GM18909 (cell line): ENCODE results near the gene MAGIX.
"Not testable (repeated sequence)": the region's sequence is repeated elsewhere in the genome, so short reads cannot be mapped to it uniquely, and the experiment has no call there.

ENCODE experiments used
- ATAC-seq: cut with Tn5 transposase; IDR thresholded peaks from one replicate; pipeline ENCODE4 v1.9.1; 2021; ENCODE audit warnings: mild to moderate bottlenecking; ENCODE audit not compliant: unreplicated experiment, poor library complexity

MAGIX gene

DNA sequence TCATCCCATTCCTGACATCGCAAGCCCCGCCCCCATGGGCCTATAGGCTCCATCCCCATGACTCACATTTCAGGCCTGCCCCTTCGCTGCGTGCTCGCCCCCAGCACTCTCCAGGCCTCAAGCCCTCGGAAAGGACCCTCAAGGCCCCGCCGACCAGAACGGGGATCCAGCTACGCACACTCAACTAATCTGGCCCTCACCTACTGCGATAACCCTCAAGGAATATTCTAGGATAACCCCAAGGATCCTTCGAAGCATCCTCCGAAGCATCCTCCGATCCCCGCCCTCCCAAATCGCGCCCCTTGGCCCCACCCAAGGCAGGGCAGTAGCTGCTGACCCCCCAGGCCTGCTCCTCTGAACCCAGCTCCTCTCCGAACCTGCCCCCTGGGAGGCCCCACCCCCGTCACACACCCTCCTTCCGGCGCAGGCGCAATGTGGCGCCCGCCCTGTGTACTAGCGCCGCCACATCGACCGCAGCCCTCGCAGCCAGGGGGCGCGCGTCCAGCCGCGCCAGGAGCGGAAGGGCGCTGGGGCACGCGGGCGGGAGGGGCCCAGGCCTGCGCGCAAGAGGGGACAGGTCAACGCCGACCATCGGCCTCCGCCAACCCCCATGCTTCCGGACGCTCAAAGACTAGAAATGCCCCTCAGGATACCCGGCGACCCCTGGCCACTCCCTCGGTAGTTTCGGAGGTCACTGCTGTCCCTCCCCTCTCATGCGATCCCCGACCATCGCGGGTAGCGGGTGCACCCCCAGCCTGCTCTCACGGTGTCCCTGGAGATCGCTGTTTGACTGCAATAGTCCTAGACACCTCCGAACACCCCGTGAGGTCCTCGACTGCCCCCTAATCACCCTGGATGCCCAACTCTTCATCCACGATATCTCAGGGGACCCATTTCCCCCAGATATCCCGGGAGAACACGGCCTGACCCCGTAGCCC is 6.4 kb upstream of the MAGIX start:
- peak; percentile 82 for ATAC-seq

- ATAC-seq = no peak
Measured at GRCh38 chrX:49157194-49157593, 5.4 kb upstream of the MAGIX start.

DNA sequence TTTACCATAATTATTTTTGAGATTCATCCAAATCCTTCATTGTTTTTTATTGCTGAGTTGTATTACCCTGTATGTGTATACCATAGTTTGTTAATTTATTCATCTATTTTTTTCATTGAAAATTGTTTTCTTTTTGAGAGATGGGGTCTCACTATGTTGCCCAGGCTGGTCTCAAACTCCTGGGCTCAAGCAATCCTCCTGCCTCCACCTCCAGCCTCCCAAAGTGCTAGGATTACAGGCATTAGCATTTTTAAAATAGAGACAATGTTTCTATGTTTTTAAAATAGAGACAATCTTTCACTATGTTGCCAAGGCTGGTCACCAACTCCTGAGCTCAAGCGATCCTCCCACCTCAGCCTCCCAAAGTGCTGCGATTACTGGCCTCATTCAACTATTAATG is 1.6 kb upstream of the MAGIX start:
- ATAC-seq = no peak

DNA sequence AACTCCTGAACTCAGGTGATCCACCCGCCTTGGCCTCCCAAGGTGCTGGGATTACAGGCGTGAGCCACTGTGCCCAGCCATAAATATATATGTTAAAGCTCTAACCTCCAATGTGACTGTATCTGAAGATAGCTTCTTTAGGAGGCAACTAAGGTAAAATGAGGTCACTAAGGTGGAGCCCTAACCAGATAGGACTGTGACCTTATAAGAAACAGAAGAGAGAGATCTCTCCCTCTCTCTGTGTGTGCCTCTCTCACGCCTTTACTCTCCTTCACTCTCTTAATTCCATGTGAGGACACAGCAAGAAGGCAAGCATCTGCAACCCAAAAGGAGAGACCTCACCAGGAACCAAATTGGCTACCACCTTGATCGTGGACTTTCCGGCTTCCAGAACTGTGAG is 926 bp upstream of the MAGIX start:
- no peak for ATAC-seq

- peak; percentile 51 for ATAC-seq
Measured at GRCh38 chrX:49163555-49164419, 1.2 kb downstream of the MAGIX start.

DNA sequence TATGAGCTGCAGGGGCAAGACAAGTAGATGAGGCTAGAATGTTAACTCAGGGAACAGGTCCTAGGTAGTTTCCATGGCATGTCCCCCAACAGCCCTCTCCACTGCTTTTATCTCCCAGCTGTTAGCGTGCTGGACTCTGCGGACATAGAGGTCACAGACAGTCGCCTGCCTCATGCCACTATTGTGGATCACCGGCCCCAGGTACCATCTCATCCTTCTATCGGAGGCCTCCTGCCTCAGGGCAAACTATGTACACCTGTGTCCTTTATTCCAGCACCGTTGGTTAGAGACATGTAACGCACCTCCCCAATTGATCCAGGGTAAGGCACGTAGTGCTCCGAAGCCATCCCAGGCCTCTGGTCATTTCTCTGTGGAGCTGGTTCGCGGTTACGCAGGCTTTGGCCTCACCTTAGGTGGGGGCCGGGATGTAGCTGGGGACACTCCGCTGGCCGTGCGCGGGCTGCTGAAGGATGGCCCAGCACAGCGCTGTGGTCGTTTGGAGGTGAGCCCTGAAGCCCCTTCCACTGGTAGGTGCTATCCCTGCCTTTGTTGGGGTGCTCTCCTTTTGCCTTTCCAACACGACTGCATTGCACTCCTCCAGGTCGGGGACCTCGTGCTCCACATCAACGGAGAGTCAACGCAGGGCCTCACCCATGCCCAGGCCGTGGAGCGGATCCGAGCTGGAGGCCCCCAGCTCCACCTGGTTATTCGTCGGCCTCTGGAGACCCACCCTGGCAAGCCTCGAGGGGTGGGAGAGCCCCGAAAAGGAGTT is 2.2 kb downstream of the MAGIX start:
- no peak for ATAC-seq

- ATAC-seq = peak; percentile 43
Measured at GRCh38 chrX:49165901-49166881, 3.6 kb downstream of the MAGIX start.

- ATAC-seq = peak; percentile 29
Measured at GRCh38 chrX:49166914-49167739, 4.6 kb downstream of the MAGIX start.

- ATAC-seq = no peak
Measured at GRCh38 chrX:49167740-49168108, 5.2 kb downstream of the MAGIX start.

DNA sequence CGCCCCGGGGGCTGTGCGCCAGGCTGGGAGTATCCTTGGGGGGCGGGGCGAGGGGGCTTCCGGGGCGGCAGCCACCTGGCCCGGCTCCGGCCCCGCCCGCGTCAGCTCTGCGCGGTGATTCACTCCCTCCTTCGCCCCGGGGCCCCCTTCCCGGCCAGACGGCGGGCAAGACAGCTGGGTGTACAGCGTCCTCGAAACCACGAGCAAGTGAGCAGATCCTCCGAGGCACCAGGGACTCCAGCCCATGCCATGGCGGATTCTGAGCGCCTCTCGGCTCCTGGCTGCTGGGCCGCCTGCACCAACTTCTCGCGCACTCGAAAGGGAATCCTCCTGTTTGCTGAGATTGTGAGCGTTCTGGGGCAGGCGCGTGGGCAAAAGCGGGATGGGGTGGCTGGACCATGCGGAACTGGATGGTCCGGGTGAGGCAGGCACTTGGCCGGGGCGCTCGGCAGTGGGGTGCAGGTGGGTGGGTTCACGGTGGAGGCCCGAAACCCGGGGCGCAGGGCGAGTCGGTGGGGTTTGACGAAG is 9.3 kb downstream of the MAGIX start, which contains the start of gene PLP2:
Gene PLP2, plus strand, starts transcription at position 147 of the 528 bp plus-strand sequence. Its CDS starts 103 bp downstream, at position 250.
- peak; percentile 27 for ATAC-seq

DNA sequence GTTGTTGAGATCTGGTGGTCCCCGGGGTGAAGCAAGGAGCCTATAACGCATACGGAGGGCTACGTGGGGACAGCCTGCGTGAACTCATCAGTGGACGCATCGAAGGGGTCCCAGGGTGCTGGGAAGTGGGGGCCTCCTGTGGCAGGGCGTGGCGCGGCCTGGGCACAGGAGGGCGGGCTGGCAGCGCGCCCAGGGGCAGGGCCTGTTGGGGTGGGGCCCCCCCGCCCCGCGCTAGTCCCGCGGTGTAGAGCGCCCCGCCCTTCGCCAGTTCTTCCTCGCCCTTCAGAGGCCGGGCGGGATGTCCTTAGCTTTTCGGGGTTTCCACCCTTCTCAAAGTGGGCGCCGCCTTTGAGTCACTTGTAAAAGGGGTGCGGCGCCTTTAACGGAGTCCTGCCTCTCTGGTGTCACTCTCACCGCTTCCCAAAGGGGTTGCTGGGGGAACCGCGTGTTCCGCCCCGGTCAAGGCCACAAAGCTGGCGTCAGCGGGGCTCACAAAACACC is 9.8 kb downstream of the MAGIX start:
- ATAC-seq = peak; percentile 69

DNA sequence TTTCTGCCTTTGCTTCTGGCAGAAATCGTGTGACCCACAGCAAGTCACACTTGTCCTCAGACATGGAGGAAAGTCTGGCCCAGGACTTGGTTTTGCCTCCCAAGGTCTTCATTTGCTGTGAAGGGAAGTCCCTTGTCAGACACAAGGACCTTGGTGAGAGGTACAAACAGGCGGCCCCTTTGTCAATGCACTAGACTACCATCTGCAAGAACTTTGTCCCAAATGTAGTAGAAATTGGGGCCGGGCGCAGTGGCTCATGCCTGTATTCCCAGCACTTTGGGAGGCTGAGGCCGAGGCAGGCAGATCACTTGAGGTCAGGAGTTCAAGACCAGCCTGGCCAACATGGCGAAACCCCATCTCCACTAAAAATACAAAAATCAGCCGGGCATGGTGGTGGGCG is 11.0 kb downstream of the MAGIX start:
- not testable (repeated sequence) for ATAC-seq

DNA sequence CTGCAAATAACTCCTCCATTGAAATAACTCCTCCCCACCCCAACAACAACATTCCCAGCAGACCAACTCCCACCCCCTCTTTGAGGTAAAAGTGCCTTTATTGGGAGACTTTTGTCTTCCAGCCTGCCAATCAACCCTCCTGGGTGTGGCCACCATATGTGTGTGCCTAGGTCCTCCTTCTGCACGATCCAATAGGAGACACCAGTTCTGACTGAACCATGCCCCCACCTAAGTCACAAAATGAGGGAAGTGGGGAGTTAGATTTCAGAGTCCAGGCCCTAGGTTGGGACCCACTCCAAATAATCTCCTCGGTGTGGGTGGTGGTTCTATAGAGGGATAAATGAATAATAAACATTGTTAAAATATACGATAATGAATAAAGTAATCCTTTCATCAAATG is 12.2 kb downstream of the MAGIX start:
- ATAC-seq = no peak

DNA sequence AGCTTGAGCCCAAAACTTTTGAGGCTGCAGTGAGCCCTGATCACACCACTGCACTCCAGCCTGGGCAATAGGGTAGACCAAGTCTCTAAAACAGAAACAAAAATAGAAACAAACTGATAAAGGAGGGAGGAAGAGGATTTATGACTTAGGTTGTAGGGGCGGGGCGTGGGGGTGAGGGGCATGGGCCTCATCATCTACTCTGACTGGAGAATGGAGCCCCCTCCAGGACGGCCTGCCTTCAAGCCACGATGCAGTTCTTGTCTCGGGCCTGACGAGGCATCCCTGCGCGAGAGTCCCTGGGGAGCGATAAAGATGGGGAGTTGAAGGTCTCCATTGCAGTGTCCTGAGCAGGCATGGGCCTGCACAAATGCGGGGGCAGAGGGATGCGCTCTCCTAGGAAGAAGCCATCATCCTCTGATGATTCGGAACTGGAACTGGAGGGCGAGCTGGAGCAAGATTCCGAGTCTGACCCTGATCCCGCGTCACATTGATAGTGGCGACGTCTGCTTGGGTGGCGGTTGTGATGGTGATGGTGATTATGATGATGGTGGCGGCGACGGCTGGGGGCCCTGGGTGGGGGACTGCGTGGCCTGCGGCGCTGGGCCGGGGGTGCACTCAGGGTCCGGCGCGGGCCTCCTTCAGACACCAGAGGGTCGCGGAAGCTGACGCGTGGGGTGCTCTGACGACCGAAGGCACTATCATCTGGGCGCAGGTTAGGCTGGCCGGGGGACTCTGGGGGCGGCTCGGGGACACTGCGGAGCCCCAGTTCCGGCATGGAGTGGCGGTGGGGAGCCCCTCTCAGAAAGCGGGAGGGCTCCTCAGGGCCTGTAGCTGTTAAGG is 13.1 kb downstream of the MAGIX start:
- no peak for ATAC-seq

DNA sequence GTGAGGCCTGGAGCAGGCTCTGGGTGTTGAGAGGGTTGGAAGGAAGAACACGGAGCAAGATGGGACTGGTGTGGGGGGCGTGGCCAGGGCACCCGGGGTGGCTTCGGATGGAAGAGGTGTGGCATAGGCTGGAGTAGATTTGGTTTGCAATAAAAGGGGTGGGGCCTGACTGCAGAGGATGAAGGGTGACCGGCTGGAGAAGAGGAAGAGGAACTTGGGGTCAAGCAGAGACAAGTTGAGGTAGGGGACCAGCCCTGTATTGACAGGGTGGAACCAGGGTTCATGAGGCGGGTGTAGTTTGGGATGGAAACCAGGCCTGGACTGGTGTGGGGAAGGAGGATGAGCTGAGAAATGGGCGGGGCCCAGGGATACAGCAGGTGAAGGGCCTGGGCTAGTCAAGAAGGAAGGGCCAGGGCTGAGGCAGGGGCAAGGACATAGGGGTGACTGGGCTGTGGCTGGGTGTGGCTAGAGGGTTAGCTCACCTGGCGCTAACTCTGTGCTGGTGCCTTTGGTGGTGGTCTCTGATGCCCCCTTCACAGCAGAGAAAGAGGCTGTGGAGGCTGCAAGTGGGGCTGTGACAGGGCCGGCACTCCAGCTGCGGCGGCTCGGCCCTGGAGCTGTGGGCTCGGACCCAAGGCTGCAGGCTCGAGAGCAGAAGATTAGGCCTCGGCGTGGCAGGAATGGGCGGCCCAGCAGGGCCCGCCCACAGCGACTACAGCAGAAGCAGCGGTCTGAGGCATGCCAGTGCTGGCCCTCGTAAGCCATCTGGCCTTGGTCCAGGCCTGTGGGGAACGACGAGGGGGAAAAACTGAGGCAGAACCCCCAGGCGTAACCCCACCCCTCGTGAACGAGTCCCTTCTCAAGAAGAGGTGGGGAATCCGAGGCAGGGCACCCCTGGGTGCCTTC is 14.1 kb downstream of the MAGIX start:
- ATAC-seq = no peak

DNA sequence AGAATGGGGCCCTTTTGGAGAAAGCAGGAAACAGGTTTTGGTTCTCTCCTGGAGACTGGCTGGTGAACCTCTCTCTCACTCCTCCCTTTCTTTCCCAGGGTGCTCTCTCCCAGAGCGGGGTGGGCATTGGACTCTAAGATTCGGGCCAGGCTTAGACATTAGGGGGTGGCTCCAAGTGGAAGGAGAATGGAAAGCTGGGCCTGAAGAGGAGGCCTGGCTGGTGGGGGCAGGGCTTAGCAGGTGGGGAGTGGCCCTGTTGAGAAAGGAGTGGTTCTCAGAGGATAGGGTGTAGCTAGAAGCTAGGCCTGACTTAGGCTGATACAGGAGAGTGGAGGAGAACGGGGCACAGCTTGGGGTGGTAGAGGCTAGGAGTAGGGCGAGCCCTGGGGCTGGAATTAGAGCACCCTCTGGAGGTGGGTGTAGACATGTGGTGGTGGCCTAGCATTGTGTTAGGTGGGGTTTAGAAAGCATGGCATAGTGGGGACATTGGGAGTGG is 14.8 kb downstream of the MAGIX start:
- ATAC-seq = no peak
